PC-3 (cell line): ENCODE data around the gene SDK1. TPM values are rescaled to one million over a fixed set of nuclear protein-coding genes. Genes with fewer than 3 reads are reported as not detected.

Source experiments
- ATAC-seq: fragments of 200-7000 bp; cut with Tn5 transposase; 2 replicates; pipeline ENCODE4 v1.9.1; 2020; ENCODE audit warnings: mild to moderate bottlenecking, moderate library complexity
- BruUV-seq: library from RNA; stranded (reverse); fragments of 400-500 nt; replicated peaks from 2 replicates; lab custom pipeline; 2021; lab: Mats Ljungman, UMichigan
- CTCF ChIA-PET: fragments of 300-600 bp; sonication (Branson Sonifier 250); formaldehyde crosslinking; loops from one replicate; lab custom pipeline; 2022; ENCODE audit warnings: antibody characterized with exemption; lab: Charles Lee
- POLR2A ChIA-PET: fragments of 300-600 bp; sonication (Branson Sonifier 250); formaldehyde crosslinking; loops from one replicate; lab custom pipeline; 2022; ENCODE audit warnings: antibody characterized with exemption; ENCODE audit not compliant: unreplicated experiment; lab: Charles Lee
- DNase-seq: peaks from one replicate; pipeline ENCODE4 v3.0.0-alpha.2; 2015
- H2AFZ ChIP-seq: fragments of 300-600 bp; sonication (generic); 2 replicates; pipeline ENCODE4 v1.6.0; 2016; ENCODE audit warnings: antibody characterized with exemption, low read length
- H3F3A ChIP-seq: fragments of 300-600 bp; sonication (generic); one replicate; pipeline ENCODE4 v1.6.0; 2017; ENCODE audit warnings: antibody characterized with exemption, low read length, control low read depth, mild to moderate bottlenecking; ENCODE audit not compliant: unreplicated experiment
- H3K27ac ChIP-seq: fragments of 300-600 bp; sonication (generic); 2 replicates; pipeline ENCODE4 v1.5.1; 2016; ENCODE audit warnings: mild to moderate bottlenecking, low read length
- H3K27me3 ChIP-seq: fragments of 300-600 bp; sonication (generic); 2 replicates; pipeline ENCODE4 v1.6.1; 2016; ENCODE audit warnings: low read length, mixed read lengths
- H3K36me3 ChIP-seq: fragments of 300-600 bp; sonication (generic); 2 replicates; pipeline ENCODE4 v1.6.1; 2016; ENCODE audit warnings: low read depth, mixed run types, low read length, mixed read lengths
- H3K4me1 ChIP-seq: fragments of 300-600 bp; sonication (generic); 2 replicates; pipeline ENCODE4 v1.5.1; 2016; ENCODE audit warnings: low read length; ENCODE audit not compliant: insufficient read depth
- H3K4me2 ChIP-seq: fragments of 300-600 bp; sonication (generic); 2 replicates; pipeline ENCODE4 v1.6.0; 2016; ENCODE audit warnings: low read length
- H3K4me3 ChIP-seq: fragments of 300-600 bp; sonication (generic); 2 replicates; pipeline ENCODE4 v1.5.1; 2016; ENCODE audit warnings: mild to moderate bottlenecking, low read length, mixed read lengths
- H3K79me2 ChIP-seq: fragments of 300-600 bp; sonication (generic); 2 replicates; pipeline ENCODE4 v1.6.1; 2017; ENCODE audit warnings: low read length, mixed read lengths
- H3K9ac ChIP-seq: fragments of 300-600 bp; sonication (generic); 2 replicates; pipeline ENCODE4 v1.6.0; 2016; ENCODE audit warnings: mild to moderate bottlenecking, low read length
- H3K9me2 ChIP-seq: fragments of 300-600 bp; sonication (generic); replicated peaks from 2 replicates; pipeline ENCODE4 v1.6.1; 2016; ENCODE audit warnings: mixed run types, low read length, mixed read lengths
- H3K9me3 ChIP-seq: fragments of 300-600 bp; sonication (generic); 2 replicates; pipeline ENCODE4 v1.6.1; 2016; ENCODE audit warnings: low read length, mixed read lengths
- H4K20me1 ChIP-seq: fragments of 300-600 bp; sonication (generic); 2 replicates; pipeline ENCODE4 v1.6.1; 2016; ENCODE audit warnings: low read length, mixed read lengths
- EZH2 ChIP-seq: fragments of 300-600 bp; sonication (generic); IDR thresholded peaks from one replicate; pipeline ENCODE4 v1.6.1; 2017; ENCODE audit warnings: antibody characterized with exemption, mild to moderate bottlenecking, low read length; ENCODE audit not compliant: unreplicated experiment
- EZH2phosphoT487 ChIP-seq: fragments of 300-600 bp; sonication (generic); IDR thresholded peaks from 2 replicates; pipeline ENCODE4 v1.6.1; 2018; ENCODE audit warnings: mild to moderate bottlenecking, antibody characterized with exemption, low read length, borderline replicate concordance
- intact Hi-C: fragments of 100-400 bp; cut with micrococcal nuclease; formaldehyde crosslinking; loops from 2 replicates; pipeline ENCODE4 v1.9.0; 2023
- total RNA-seq: library from RNA; depleted of rRNA; stranded (reverse); fragments of >200 nt; gene quantifications from 2 replicates; pipeline ENCODE4 v1.2.3, GENCODE V29; 2014
- TF ChIP-seq, protein P1 (sequence below): fragments of 300-600 bp; sonication (generic); conservative IDR thresholded peaks from 2 replicates; pipeline ENCODE4 v1.5.1; 2017; ENCODE audit warnings: antibody characterized with exemption, low read depth, mild to moderate bottlenecking, low read length

The SDK1 gene
- total RNA-seq, 1 experiment from 2014 or later: 2.8 TPM

DNA sequence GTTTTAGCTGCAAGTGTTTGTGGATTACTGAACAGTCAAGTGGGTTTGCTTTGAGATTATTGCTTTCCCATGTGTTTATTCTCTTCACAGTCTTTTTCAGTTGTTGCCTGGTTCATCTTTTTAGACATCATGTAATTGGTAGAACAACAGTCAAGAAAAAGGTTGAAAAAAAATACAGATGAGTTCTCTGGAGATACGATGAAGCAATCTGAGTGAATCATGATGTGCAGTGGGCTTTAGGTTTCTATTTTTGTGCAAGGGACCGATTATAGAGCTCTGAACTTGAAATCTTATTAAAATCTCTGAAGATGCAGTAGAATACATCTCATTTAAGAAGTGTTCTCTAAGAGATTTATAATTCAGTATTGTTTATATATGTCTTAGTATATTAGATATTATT lies 145.7 kb downstream of the SDK1 start:
- no TSS peak for BruUV-seq
- H3K27me3 ChIP-seq: no peaks in the 10 kb centered on the region
- POLR2A ChIA-PET: no interaction called here
- H3K9me2 ChIP-seq: no peaks in the 10 kb centered on the region
- no peak overlapping the region for H3K27ac ChIP-seq
- no peaks in the 10 kb centered on the region for H3K79me2 ChIP-seq
- H3K4me2 ChIP-seq: no peak overlapping the region
- ATAC-seq (no peak), DNase-seq (no peak)
- no peaks in the 10 kb centered on the region for H3K4me1 ChIP-seq
- intact Hi-C loops: no loop called here
- H3K36me3 ChIP-seq: peaks cover 4% of the 10 kb centered on the region; the same call in 1 of the 2 replicates
- H3K4me3 ChIP-seq: no peak overlapping the region
- H3K9me3 ChIP-seq: peaks cover 4% of the 10 kb centered on the region
- H4K20me1 ChIP-seq: no peaks in the 10 kb centered on the region
- H3K9ac ChIP-seq: no peak overlapping the region
- no peaks in the 10 kb centered on the region for H3F3A ChIP-seq
- TF ChIP-seq, protein P1, sequence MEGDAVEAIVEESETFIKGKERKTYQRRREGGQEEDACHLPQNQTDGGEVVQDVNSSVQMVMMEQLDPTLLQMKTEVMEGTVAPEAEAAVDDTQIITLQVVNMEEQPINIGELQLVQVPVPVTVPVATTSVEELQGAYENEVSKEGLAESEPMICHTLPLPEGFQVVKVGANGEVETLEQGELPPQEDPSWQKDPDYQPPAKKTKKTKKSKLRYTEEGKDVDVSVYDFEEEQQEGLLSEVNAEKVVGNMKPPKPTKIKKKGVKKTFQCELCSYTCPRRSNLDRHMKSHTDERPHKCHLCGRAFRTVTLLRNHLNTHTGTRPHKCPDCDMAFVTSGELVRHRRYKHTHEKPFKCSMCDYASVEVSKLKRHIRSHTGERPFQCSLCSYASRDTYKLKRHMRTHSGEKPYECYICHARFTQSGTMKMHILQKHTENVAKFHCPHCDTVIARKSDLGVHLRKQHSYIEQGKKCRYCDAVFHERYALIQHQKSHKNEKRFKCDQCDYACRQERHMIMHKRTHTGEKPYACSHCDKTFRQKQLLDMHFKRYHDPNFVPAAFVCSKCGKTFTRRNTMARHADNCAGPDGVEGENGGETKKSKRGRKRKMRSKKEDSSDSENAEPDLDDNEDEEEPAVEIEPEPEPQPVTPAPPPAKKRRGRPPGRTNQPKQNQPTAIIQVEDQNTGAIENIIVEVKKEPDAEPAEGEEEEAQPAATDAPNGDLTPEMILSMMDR: no peak
- TF ChIP-seq EZH2 (no peak), EZH2phosphoT487 (no peak)
- CTCF ChIA-PET: no interaction called here
- no peak overlapping the region for H2AFZ ChIP-seq

DNA sequence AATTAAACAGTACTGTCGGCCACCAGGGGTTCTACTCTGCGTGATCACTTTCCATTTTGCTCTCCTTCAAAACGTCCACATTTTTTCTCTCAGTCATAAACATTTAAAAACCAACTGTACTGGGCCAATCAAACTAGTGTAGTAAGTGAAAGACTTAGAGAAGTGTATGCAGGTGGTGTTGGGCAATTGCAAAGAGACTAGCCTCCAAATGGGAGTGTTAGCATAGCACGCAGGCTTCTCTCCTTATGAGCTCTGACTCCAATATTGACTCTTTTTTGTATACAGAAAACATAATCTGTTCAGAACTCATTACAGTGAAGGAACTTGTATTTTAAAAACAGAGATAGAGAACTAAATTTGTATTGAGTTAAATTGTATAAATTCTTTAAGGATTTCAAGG lies 150.6 kb downstream of the SDK1 start:
- no TSS peak for BruUV-seq

DNA sequence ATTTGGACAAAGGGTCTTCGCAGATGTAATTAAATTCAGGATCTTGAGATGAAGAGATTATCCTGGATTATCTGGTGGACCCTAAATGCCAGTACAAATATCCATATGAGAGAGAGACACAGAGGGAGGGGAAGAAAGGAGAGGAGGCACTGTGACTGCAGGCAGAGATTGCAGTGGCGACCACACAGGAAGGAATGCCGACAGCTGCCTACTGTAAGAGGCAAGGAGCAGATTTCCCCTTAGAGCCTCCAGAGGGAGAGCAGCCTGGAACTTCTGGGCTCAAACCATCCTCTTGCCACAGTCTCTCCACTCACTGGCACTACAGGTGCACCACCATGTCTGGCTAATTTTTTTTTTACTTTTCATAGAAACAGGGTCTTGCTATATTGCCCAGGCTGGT lies 152.3 kb downstream of the SDK1 start:
- Histone ChIP-seq H2AFZ (no peak overlapping the region), H3K9ac (no peak overlapping the region), H3F3A (no peaks in the 10 kb centered on the region), H3K4me2 (no peak overlapping the region), H3K27ac (no peak overlapping the region), H3K4me1 (no peaks in the 10 kb centered on the region), H3K9me3 (no peaks in the 10 kb centered on the region), H3K4me3 (no peak overlapping the region), H3K9me2 (no peaks in the 10 kb centered on the region), H4K20me1 (no peaks in the 10 kb centered on the region), H3K79me2 (no peaks in the 10 kb centered on the region), H3K36me3 (no peaks in the 10 kb centered on the region), H3K27me3 (no peaks in the 10 kb centered on the region)
- ChIA-PET POLR2A (no interaction called here), CTCF (no interaction called here)
- no TSS peak for BruUV-seq
- no peak for ATAC-seq
- TF ChIP-seq EZH2phosphoT487 (no peak), EZH2 (no peak)
- TF ChIP-seq, protein P1: no peak
- no peak for DNase-seq
- intact Hi-C loops: no loop called here

More for the DNA sequence above, 150.6 kb downstream of the SDK1 start:
- Histone ChIP-seq H3K27ac (no peak overlapping the region), H3F3A (no peaks in the 10 kb centered on the region), H3K27me3 (no peaks in the 10 kb centered on the region), H3K4me2 (no peak overlapping the region), H3K9ac (no peak overlapping the region), H2AFZ (no peak overlapping the region), H3K79me2 (no peaks in the 10 kb centered on the region), H3K4me1 (no peaks in the 10 kb centered on the region), H3K36me3 (no peaks in the 10 kb centered on the region), H4K20me1 (no peaks in the 10 kb centered on the region), H3K9me2 (no peaks in the 10 kb centered on the region), H3K9me3 (no peaks in the 10 kb centered on the region), H3K4me3 (no peak overlapping the region)
- intact Hi-C loops: no loop called here
- ATAC-seq (no peak), DNase-seq (no peak)
- TF ChIP-seq, protein P1: no peak
- no peak for TF ChIP-seq EZH2
- TF ChIP-seq EZH2phosphoT487: no peak
- ChIA-PET POLR2A (interaction anchor here (0.6 kb wide), 1 partner anchor 13 kb away, joined by 4 read pairs; no protein-coding TSS in a partner anchor), CTCF (no interaction called here)
